GM19468 (cell line): ENCODE measurements around the gene SPART.
"Not testable (repeated sequence)": the region's sequence is repeated elsewhere in the genome, so short reads cannot be mapped to it uniquely, and the experiment has no call there.

Experiments
- ATAC-seq: cut with Tn5 transposase; IDR thresholded peaks from one replicate; pipeline ENCODE4 v1.9.1; 2021; ENCODE audit warnings: mild to moderate bottlenecking, moderate library complexity, moderate number of reproducible peaks; ENCODE audit not compliant: unreplicated experiment; ENCODE audit errors: extremely low read depth

Gene SPART

GRCh38 chr13:36355632-36356031 is 9.4 kb upstream of the SPART start:
- ATAC-seq = no peak

- ATAC-seq = no peak
Observed at GRCh38 chr13:36354842-36355623, 8.8 kb upstream of the SPART start.

GRCh38 chr13:36353001-36353400 is 6.8 kb upstream of the SPART start:
- ATAC-seq = no peak

GRCh38 chr13:36352350-36352749 is 6.2 kb upstream of the SPART start:
- no peak for ATAC-seq

GRCh38 chr13:36347531-36348210 is 1.5 kb upstream of the SPART start:
- no peak for ATAC-seq

- ATAC-seq = no peak
Observed at GRCh38 chr13:36345438-36346221, 564 bp downstream of the SPART start.

- ATAC-seq = no peak
Observed at GRCh38 chr13:36344886-36345437, 1.2 kb downstream of the SPART start.

- ATAC-seq = no peak
Observed at GRCh38 chr13:36344173-36344572, 2.0 kb downstream of the SPART start.

- ATAC-seq = no peak
Observed at GRCh38 chr13:36343766-36344165, 2.4 kb downstream of the SPART start.

GRCh38 chr13:36342715-36343114 is 3.5 kb downstream of the SPART start:
- ATAC-seq = no peak

- ATAC-seq = no peak
Observed at GRCh38 chr13:36341718-36342117, 4.5 kb downstream of the SPART start.

GRCh38 chr13:36339600-36340155 is 6.5 kb downstream of the SPART start:
- no peak for ATAC-seq

- ATAC-seq = no peak
Observed at GRCh38 chr13:36337938-36338641, 8.1 kb downstream of the SPART start.

GRCh38 chr13:36332986-36333385 is 13.2 kb downstream of the SPART start:
- no peak for ATAC-seq

- not testable (repeated sequence) for ATAC-seq
Observed at GRCh38 chr13:36332255-36332654, 13.9 kb downstream of the SPART start.

- no peak for ATAC-seq
Observed at GRCh38 chr13:36331280-36331679, 14.9 kb downstream of the SPART start.

- ATAC-seq = no peak
Observed at GRCh38 chr13:36329361-36329760, 16.8 kb downstream of the SPART start.

GRCh38 chr13:36328821-36329220 is 17.4 kb downstream of the SPART start:
- no peak for ATAC-seq

- no peak for ATAC-seq
Observed at GRCh38 chr13:36325912-36326311, 20.3 kb downstream of the SPART start.

- not testable (repeated sequence) for ATAC-seq
Observed at GRCh38 chr13:36324881-36325280, 21.3 kb downstream of the SPART start.
